KOPT-K1 (cell line): ENCODE results near the gene WDFY4.

Source experiments
- H3K27ac ChIP-seq: fragments of 200-600 bp; sonication (generic); 2 replicates; pipeline ENCODE4 v1.5.1; 2016; ENCODE audit warnings: antibody characterized with exemption, mild to moderate bottlenecking, low read depth, low read length; ENCODE audit not compliant: poor library complexity, severe bottlenecking
- H3K36me3 ChIP-seq: fragments of 200-600 bp; sonication (generic); 2 replicates; pipeline ENCODE4 v1.5.1; 2017; ENCODE audit warnings: antibody characterized with exemption, mild to moderate bottlenecking, low read length, moderate library complexity; ENCODE audit not compliant: insufficient read depth
- H3K9me3 ChIP-seq: fragments of 200-600 bp; sonication (generic); 2 replicates; pipeline ENCODE4 v1.5.1; 2017; ENCODE audit warnings: antibody characterized with exemption, low read length, mild to moderate bottlenecking; ENCODE audit not compliant: insufficient read depth, poor library complexity, severe bottlenecking

WDFY4 gene

DNA sequence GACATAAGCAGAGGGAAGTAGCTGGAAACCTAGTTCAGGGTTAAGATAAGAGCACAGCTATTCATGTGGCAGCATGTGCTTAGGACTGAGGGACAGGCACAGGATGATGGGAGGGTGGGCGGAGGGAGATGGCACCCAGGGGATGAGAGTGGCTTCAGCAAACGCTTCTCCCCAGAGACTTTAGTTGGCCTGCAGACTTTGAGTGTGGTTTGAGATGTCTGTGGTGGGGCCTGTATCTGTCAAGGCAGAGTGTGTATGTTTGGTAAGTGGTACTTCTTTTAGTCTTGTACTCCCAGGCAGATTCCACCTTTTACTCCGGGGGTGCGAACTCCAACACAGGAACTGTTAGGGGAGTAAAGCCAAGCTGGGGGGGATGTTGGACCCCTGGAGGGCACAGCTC is 88.9 kb downstream of the WDFY4 start:
- no peaks in the 10 kb centered on the region for H3K36me3 ChIP-seq
- H3K27ac ChIP-seq, result no peak overlapping the region
- H3K9me3 ChIP-seq, result no peaks in the 10 kb centered on the region

DNA sequence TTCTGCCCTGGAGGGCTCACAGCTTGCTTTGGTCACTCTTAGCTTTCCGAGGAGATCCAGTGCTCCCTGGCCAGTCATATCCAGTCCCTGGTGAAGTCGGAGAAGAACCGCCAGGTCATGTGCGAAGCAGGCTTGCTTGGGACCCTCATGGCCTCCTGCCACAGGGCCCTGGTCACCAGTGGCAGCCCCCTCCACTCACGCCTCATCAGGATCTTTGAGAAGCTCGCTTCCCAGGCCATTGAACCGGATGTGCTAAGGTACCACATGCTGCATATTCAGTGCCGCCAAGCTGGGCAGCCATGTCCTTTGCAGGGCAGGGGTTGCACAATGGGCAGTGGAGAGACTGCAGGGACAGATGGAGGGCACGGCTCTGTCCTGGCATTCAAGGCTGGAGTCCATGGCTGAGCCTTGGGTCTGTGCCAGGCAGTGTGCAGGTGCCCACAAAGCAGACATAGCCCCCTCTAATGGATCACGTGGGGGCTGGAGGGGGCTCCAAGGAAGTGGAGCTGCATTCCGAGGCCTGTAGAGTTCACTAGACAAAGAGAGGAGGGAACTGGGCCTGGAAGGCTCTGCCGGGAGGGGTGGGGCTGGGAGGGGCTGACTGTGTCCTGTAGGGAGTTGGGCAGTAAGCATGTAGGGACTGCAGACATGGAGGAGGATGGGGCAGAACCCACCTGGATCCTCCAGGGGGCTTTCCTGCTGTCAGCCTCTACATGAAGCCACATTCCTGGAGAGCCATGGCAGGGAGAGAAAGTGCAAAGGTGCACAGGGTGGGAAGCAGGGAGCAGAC is 89.9 kb downstream of the WDFY4 start:
- no peaks in the 10 kb centered on the region for H3K9me3 ChIP-seq
- no peaks in the 10 kb centered on the region for H3K36me3 ChIP-seq
- H3K27ac ChIP-seq, result no peak overlapping the region

DNA sequence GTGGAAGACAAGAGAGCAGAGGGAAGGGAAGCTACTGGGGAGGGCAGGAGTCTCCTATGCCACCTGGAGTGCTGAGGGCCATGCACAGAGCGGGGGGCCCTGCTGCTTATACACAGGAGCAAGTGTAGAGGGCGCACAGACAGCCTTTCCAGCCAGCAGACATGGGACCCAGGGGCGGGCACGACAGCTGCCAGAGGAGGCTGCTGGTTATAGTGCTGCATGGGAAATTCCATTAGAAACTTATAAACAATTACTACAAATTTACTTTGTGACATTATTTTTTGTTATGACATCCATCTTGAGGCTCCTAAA is 90.5 kb downstream of the WDFY4 start:
- Histone ChIP-seq H3K36me3 (no peaks in the 10 kb centered on the region), H3K27ac (no peak overlapping the region), H3K9me3 (no peaks in the 10 kb centered on the region)

DNA sequence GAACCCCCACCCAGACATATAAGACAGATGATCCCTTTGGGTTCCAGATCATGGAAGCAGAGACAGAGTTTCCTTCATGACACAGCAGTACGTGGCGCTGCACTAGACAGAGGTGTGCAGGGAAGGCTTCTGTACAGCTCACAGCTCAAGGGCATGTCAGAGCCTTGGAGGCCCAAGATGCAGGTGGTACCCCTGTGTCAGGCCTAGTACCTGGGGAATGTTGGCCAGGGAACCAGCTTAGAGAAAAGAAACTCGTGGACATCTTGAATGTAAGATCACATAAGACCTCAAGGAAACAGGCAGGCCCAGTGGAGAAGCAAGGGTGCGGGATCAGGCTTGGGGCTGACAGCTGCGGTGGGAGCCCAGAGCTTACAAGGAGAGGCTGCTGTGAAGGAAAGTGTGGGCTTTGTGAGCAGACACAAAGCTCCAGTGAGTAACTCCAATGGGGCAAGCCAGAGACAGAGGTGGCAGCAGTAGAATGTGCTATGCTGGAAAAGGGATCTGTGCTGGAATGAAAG is 91.4 kb downstream of the WDFY4 start:
- H3K36me3 ChIP-seq, result no peaks in the 10 kb centered on the region
- no peak overlapping the region for H3K27ac ChIP-seq
- H3K9me3 ChIP-seq, result no peaks in the 10 kb centered on the region

DNA sequence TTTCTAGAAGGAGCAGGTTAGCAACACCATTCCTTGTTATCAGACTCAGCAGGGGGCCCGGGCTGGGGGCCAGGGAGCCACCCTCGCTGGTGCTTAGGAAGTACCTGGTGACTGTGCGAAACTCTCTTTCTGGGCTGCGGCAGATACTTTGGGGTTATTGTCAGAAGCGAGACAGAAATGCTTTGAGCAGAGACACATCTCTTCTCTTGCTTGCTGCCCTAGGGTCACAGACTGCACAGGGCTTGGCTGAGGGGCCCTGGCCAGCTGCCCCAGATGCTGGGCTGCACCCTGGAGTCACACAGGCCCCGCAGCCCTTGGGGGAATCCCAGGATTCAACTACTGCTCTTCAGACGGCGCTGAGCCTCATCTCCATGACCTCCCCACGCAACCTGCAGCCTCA is 91.9 kb downstream of the WDFY4 start:
- Histone ChIP-seq H3K9me3 (no peaks in the 10 kb centered on the region), H3K36me3 (no peaks in the 10 kb centered on the region), H3K27ac (no peak overlapping the region)

DNA sequence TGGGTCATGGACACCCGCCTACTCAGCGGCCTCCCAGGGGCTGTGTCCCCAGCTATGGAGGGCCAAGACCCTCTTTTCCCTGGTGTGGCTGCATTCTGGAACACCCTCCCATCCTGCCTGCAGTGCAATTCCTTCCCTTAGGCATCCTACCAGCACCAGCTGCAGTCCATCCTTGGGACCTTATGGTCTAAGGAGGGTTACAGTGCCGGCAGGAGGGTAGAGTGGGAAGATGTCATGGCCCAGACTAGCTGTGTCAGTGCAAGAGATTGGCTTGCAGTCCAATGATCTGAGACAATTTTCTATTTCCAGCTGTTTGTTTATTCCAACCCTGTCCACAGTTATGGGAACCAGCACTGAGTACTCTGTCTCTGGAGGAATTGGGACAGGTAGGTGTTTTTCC is 92.4 kb downstream of the WDFY4 start:
- H3K36me3 ChIP-seq, result no peaks in the 10 kb centered on the region
- no peak overlapping the region for H3K27ac ChIP-seq
- no peaks in the 10 kb centered on the region for H3K9me3 ChIP-seq

DNA sequence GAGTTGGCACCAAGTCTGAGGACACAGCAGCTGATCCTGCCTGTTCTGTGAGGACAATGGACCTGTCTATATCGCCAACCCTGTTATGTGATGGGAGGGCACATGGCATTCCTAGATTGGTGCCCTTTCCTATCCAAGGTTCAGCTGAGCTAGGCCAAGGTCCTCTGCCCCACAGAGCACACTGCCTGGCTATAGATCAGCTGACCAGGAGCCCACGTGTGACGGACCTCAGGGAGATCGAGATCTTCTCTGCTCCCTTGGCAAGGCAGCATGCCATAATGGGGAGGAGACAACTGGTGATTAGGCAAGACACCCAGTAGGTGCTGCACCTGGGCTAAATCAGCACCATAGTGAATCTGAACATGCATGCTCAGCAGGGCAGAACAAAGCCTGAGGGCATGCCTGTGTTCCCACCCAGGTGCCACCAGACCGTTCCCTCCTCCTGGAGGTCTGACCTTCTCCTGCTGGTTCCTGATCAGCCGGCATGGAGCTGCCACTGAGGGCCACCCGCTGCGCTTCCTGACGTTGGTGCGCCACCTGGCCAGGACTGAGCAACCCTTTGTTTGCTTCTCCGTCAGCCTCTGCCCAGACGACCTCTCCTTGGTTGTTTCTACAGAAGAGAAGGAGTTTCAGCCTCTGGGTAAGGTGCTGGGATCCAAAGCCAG is 93.7 kb downstream of the WDFY4 start:
- Histone ChIP-seq H3K27ac (no peak overlapping the region), H3K9me3 (no peaks in the 10 kb centered on the region), H3K36me3 (no peaks in the 10 kb centered on the region)

DNA sequence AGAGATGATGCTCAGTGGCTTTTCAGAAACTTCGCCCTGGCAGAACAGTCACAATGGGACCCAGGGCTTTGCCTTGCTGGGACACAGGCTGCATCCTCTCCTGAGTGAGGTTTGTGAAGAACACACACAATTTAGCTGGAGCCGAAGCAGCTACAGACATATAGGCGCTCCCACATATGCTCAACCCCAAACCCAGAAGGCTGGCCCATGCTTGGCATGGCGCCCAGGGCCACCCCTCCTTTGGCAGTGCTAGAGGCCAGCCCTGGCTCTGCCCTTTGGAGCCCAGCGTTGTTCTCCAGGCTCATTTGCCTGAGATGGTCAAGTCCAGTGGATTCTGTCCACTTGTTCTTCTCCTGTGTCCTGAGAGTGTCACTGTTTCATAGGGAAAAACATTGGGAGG is 94.4 kb downstream of the WDFY4 start:
- no peak overlapping the region for H3K27ac ChIP-seq
- H3K36me3 ChIP-seq, result no peaks in the 10 kb centered on the region
- no peaks in the 10 kb centered on the region for H3K9me3 ChIP-seq

DNA sequence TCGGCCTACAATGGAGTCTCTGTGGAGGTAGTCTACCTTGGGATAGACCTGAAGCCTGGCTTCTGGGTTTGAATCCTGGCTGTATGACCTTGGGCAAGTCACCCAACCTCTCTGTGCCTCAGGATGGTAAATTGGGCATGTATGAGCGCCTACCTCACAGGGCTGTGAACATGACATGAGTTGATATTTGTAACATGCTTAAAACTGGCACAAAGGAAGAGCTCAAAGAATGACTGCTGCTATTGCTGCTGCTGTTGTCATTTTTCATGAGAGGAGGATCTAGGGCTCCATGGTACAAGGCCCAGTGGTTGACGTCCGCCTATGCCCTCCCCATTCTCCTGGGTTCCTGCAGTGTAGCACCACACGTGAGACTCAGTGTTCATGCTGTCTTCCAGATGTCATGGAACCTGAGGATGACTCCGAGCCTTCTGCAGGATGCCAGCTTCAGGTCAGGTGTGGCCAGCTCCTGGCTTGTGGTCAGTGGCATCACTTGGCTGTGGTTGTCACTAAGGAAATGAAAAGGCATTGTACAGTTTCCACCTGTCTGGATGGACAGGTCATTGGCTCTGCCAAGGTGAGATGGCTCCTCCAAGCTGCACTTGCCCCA is 95.0 kb downstream of the WDFY4 start:
- H3K36me3 ChIP-seq, result no peaks in the 10 kb centered on the region
- H3K9me3 ChIP-seq, result no peaks in the 10 kb centered on the region
- H3K27ac ChIP-seq, result no peak overlapping the region

DNA sequence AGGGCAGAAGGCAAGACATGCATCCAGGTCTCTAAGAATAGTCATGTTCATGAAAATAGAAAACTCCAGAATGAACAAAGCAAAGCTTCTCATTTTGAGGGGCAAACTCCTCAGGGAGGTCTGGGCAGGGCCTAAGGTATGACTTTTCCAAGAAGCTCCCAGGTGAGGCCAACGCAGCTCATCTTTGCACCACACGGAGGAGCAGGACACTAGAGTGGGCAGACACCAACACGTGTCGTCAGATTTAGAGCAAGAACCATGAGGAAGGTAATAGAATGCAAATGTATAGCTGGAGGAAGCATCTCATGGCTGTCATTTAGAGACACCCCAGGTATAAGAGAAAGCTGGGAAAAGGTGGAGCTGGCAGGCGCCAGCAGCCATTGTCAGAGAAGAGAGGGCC is 95.7 kb downstream of the WDFY4 start:
- Histone ChIP-seq H3K36me3 (no peaks in the 10 kb centered on the region), H3K9me3 (no peaks in the 10 kb centered on the region), H3K27ac (no peak overlapping the region)

DNA sequence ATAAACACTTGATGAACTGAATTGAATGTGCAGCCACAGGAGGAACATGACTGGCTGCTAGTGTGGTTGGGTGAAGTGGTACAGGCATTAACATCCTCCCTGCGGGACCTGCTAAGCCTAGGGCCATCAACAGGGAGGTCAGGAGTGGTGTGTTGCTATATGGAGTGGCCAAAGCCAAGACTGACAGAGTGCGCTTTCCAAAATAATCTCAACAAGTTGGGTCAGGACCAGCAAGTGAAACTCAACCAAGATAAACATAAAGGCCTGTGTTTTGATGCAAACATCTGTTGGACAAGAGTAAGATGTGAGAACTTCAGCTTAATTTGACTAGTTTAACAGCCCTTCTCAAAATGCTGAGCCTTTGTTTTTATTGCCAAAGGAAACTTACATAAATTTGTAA is 97.7 kb downstream of the WDFY4 start:
- Histone ChIP-seq H3K36me3 (no peaks in the 10 kb centered on the region), H3K9me3 (no peaks in the 10 kb centered on the region), H3K27ac (no peak overlapping the region)

DNA sequence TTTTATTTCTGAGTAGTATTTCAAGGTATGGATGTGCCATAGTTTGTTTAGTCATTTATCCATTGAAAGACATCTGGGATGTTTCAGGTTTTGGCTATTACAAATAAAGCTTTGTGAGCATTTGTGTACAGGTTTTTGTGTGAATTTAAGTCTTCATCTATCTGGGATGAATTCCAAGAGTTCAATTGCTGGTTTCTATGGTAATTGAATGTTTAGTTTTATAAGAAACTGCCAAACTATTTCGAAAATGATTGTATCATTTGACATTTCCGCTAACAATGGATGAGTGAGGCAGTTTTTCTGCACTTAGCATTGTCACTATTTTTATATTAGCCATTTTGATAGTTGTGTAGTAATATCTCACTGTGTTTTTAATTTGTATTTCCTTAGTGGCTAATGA is 99.4 kb downstream of the WDFY4 start:
- no peak overlapping the region for H3K27ac ChIP-seq
- H3K36me3 ChIP-seq, result no peaks in the 10 kb centered on the region
- H3K9me3 ChIP-seq, result peaks cover 4% of the 10 kb centered on the region

DNA sequence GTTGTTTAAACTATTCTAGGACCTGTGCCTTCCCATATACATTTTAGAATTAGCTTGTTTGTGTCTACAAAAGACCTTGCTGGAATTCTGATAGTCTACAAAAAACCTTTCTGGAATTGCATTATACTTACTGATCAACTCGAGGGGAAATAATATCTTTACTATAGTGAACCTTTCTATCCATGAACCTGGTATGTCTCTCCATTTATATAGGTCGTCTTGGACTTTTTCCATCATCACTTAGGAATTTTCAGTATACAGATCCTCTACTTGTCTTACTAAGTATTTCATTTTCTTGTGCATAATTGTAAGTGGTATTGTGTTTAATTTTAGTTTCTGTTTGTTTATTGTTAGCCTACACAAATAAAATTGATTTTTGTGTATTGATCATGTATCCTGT is 101.1 kb downstream of the WDFY4 start:
- Histone ChIP-seq H3K27ac (no peak overlapping the region), H3K9me3 (peaks cover 4% of the 10 kb centered on the region), H3K36me3 (no peaks in the 10 kb centered on the region)

DNA sequence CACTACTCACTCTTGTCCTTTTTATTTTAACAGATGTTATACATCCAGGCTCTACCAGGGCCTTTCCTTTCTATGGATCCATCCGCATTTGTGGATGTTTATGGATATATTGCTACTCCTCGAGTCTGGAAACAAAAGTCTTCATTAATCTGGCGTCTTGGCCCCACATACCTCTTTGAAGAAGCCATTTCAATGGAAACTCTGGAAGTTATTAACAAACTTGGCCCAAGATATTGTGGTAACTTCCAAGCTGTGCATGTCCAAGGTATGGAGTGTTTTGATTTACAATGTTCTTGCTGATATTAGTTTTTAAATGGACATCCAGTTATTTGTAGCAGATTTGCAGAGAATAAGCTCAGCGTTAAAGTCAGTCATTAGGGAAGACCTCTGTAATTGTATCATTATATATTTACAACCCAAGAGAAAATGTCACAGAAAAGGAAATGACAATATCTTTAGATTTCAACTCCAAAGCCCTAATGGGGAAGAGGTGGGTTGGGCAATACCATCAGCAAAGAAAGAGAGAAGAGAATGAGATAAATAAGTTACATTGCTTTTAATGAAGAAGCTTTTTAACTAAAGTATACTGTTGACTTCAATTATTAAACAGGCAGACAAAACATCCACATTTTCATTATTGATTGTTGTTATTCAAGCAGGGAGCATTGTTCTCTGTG is 102.1 kb downstream of the WDFY4 start:
- H3K27ac ChIP-seq, result no peak overlapping the region
- H3K36me3 ChIP-seq, result no peaks in the 10 kb centered on the region
- H3K9me3 ChIP-seq, result peaks cover 4% of the 10 kb centered on the region

DNA sequence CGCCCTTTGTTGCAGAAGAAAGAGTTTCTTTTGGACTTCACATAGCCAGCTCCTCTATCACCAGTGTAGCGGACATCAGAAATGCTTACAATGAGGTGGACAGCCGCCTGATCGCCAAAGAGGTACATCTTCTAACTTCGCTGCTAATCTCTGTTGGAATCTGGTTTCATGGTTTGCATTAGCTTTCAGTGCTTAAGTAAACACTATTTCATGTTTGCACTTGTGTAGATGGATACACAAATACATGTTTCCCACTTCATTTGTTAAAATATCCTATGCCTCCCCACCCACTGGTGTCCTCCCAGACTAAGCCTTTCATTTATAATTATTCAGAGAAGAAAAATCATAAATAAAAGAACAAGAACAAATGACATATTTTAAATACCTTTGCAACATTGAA is 103.9 kb downstream of the WDFY4 start:
- Histone ChIP-seq H3K27ac (no peak overlapping the region), H3K9me3 (peaks cover 4% of the 10 kb centered on the region), H3K36me3 (no peaks in the 10 kb centered on the region)
